ENCODE measurements around the gene LAPTM5.

The LAPTM5 gene

DNA sequence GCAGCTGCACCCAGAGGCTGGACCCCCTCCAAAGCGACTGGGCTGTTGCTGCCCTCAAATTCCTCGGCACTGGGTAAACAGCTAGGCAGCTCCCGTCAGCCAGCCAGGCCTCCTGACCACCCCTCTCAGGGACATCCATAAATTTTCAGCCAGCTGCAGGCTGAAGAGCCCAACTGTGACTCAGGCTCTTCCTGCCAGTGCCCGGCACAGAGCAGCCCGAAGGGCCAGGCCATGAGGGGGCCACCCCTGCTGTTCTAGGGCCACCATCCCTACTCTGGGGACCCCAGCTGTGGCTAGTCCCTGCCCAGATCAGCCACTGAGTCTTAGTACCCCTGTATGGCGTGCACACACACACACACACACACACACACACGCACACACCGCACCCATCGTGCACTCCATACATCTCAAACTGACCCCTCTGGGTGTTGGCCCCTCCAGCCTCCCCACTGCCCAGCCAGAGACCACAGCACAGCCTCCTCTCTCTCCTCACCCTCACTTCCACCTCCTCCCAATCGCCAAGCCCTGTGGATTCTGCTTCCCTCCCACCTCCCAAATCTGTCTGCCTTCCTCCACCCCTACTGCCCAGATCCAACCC is 6.2 kb upstream of the LAPTM5 start:
- H3K4me3 ChIP-seq (ENCODE audit: low read length): no peak overlapping the region
- H3K36me3 ChIP-seq (ENCODE audit: control insufficient read depth, insufficient read depth, low read length): no peaks in the 10 kb centered on the region
- H3K4me1 ChIP-seq (ENCODE audit: control insufficient read depth, insufficient read depth, low read length): peaks cover 14% of the 10 kb centered on the region
- peak overlapping the region; percentile 76 for H3K27ac ChIP-seq (ENCODE audit: low read depth, low read length)
- no peak overlapping the region for H3K9ac ChIP-seq (ENCODE audit: low read length)
- no peaks in the 10 kb centered on the region for H3K27me3 ChIP-seq (ENCODE audit: control insufficient read depth, insufficient read depth, low read length)

DNA sequence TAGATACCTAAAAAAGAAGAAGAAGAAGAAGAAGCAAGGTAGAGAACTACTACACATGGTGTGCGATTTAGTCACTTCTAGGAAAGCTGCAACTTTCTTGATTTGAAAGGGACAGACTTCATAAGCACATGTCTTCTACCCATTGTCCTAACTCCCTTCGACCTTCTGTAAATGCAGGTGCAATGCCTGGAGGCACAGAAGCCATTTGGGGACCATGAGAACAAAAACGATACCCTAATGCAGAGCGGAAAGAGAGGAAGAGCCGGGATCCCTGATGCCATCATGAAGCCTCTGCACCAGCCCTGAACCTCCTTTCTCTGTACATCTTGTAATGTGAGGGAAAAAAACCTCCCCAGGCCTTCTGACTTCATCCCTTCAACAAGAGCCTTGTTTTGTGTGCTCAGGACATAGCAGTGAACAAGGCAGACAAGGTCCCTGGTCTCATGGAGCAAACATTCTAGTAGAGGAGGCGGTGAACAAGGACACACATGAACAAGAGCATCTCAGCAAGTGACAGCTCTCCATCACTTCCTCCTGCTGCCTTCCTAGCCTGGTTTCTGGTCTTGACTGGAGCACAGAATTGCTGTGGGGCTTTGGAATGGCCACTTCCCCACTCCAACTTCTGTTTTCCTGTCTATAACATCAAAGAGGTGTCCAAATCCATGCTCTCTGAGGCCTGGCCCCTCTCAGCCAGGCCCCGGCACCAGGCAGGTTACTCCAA is 5.5 kb upstream of the LAPTM5 start:
- Histone ChIP-seq H3K27ac (ENCODE audit: low read depth, low read length) (peak overlapping the region; percentile 76), H3K4me3 (ENCODE audit: low read length) (no peak overlapping the region), H3K4me1 (ENCODE audit: control insufficient read depth, insufficient read depth, low read length) (peaks cover 14% of the 10 kb centered on the region), H3K36me3 (ENCODE audit: control insufficient read depth, insufficient read depth, low read length) (no peaks in the 10 kb centered on the region), H3K9ac (ENCODE audit: low read length) (no peak overlapping the region), H3K27me3 (ENCODE audit: control insufficient read depth, insufficient read depth, low read length) (no peaks in the 10 kb centered on the region)

DNA sequence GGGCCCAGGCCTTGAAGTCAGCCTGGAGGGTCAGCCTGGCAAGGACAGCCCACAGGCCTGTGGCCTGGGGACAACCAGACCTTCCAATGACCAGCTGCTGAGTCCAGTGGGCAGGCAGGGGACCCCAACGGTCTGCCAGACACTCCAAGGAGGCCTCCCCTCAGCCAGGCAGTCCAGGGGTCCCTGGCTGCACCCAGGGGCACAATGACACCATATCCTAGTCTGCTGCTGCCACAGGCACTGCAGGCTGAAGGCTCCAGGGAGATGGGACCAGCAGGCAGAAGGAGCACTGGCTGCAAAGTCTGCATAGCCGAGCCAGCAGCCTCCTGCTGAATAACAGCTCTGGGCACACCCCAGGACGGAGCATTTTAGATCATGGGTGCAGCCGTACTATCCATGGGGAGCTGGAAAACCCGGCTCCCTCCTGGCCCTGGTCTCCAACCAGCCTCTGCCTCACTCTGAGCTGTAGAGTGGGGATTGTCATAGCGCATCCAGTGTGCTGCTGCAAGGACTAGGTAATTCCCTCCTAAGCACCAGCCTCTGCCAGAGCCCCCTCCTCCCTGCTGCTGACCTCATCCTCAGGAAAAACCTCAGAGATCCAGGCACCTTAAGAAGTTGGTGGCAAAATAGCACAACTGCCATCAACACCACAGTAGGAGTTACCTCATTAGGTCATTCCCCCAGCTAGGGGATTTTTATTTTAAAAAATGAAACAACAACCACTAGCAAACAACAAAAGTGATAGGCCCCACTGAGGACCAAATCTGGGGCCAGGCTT is 4.8 kb upstream of the LAPTM5 start:
- peaks cover 14% of the 10 kb centered on the region for H3K4me1 ChIP-seq (ENCODE audit: control insufficient read depth, insufficient read depth, low read length)

DNA sequence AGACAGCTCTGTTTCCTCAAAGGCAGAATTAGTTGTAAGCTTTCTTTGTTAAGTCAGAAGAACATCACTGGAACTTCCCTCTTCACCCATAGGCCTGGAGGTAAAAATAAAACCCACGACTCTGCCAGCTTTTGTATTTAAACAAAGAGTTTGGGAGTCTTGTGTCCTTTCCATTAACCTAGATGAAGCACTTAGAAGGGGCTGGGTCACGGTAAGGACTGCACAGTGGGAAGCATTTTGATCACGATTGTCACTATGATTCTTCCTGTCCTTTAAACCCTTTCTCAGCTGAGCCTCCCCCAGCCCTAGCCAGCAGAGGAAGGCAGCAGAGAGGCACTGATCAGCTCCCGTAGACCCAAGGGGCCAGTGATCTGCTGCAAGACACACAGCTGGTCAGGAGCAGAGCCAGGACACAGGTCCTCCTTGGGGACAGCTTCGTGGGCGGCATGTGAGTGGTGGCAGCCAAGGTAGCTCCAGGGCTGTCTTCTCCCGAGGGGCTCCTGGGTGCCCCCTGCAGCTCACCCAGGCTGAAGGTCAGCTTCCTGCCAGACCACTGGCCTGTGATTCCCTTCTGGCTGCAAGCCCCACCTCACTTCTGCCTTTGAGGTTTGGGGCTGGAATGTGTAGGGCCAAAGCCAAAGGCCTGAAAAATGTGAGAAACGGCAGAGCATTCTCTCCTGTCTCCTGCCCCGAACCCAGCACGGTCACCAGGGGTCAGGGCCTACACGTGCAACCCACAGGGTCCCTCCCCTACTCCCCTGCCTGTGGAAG is 4.0 kb upstream of the LAPTM5 start:
- peaks cover 14% of the 10 kb centered on the region for H3K4me1 ChIP-seq (ENCODE audit: control insufficient read depth, insufficient read depth, low read length)
- no peak overlapping the region for H3K27ac ChIP-seq (ENCODE audit: low read depth, low read length)
- no peaks in the 10 kb centered on the region for H3K27me3 ChIP-seq (ENCODE audit: control insufficient read depth, insufficient read depth, low read length)
- no peaks in the 10 kb centered on the region for H3K36me3 ChIP-seq (ENCODE audit: control insufficient read depth, insufficient read depth, low read length)
- H3K9ac ChIP-seq (ENCODE audit: low read length): no peak overlapping the region
- no peak overlapping the region for H3K4me3 ChIP-seq (ENCODE audit: low read length)

More for the DNA sequence above, 4.8 kb upstream of the LAPTM5 start:
- no peak overlapping the region for H3K4me3 ChIP-seq (ENCODE audit: low read length)
- H3K27me3 ChIP-seq (ENCODE audit: control insufficient read depth, insufficient read depth, low read length): no peaks in the 10 kb centered on the region
- no peaks in the 10 kb centered on the region for H3K36me3 ChIP-seq (ENCODE audit: control insufficient read depth, insufficient read depth, low read length)
- no peak overlapping the region for H3K9ac ChIP-seq (ENCODE audit: low read length)
- no peak overlapping the region for H3K27ac ChIP-seq (ENCODE audit: low read depth, low read length)

DNA sequence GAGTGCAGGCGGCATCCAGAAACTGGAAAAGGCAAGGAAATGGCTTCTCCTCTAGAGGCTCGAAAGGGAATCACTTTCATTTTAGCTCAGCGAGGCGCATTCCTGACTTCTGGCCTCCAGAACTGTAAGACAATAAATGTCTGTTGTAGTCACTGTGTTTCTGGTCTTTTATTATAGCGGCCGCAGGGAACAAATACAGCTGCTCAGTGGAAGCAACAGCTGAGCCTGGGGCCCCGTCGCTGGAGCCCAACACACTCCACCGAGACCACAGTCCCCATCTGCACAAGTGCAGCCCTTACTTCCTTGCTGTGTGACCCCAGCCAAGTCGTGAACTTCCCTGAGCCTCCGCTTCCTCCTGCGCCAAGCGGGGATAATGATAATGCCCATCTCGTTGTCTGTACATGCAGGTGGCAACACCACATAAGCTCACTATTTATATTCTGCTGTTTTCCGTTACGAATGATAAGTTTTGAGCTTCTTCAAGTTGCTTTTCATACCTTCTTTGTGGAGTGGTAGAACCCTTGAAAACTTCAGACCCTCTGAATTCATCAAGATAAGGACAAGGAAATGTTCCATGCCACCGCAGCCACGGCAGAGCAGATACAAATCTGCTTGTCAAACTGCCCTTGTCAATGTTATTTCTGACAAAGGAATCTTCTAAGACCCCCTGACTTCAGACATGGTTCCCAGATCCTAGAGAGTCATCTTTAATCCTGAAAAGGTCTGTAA is 3.2 kb upstream of the LAPTM5 start:
- H3K27ac ChIP-seq (ENCODE audit: low read depth, low read length): no peak overlapping the region
- no peak overlapping the region for H3K4me3 ChIP-seq (ENCODE audit: low read length)
- peaks cover 14% of the 10 kb centered on the region for H3K4me1 ChIP-seq (ENCODE audit: control insufficient read depth, insufficient read depth, low read length)
- H3K27me3 ChIP-seq (ENCODE audit: control insufficient read depth, insufficient read depth, low read length): no peaks in the 10 kb centered on the region
- H3K36me3 ChIP-seq (ENCODE audit: control insufficient read depth, insufficient read depth, low read length): no peaks in the 10 kb centered on the region
- no peak overlapping the region for H3K9ac ChIP-seq (ENCODE audit: low read length)

DNA sequence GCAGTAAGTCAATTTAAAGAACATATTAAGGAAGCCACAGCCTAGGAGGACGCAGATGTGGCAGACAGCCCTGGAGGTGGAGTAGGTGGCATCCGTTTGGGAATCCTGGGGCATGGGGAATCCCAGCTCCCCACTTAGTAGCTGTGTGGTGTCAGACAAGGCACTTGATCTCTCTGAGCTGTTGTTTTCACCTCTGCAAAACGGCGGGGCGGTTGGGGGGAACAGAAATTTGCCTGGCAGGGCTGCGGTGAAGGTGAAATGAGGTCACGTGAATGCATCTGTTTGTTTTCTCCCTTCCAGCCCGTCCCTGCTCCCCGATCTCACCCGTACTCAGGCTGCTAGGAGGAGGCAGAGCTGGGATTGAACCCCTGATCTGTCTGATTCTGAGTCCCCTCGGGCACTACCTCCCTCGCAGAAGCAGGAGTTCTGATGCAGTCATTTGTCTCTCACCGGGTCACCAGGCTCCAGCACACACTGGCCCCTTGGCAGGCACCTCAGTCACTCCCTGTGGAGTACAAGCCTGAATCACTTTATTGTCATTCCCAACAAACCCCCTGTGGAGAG is 2.2 kb upstream of the LAPTM5 start:
- Histone ChIP-seq H3K4me1 (ENCODE audit: control insufficient read depth, insufficient read depth, low read length) (peaks cover 14% of the 10 kb centered on the region), H3K27me3 (ENCODE audit: control insufficient read depth, insufficient read depth, low read length) (no peaks in the 10 kb centered on the region), H3K27ac (ENCODE audit: low read depth, low read length) (no peak overlapping the region), H3K4me3 (ENCODE audit: low read length) (no peak overlapping the region), H3K36me3 (ENCODE audit: control insufficient read depth, insufficient read depth, low read length) (no peaks in the 10 kb centered on the region), H3K9ac (ENCODE audit: low read length) (no peak overlapping the region)

DNA sequence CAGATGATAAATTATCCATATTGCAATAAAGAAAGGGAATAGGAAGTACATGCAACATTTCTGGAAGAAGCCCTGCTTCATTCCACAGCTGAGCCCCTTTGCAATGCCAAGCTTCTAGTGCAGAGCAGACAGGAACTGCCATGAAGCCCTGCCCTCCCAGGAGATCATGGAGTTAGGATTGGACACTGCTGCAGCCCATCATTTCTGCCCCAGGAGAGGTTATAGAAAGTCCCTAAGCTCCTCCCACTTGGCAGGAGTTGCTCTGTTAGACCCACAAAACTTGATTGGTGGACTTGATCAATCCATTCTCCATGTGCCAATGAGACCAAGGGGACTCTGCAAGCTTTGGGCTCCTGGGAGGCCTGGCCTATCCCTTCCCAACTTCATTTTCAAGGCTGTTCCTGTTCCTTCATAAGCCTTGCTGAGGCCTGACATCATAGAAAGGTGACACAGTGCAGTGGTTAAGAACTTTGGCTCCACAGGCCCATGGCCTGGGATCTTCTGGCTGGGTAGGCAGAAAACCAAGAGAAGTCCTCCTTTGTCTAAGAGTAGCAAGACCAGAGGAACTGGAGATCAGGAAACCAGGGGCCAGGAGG is 1.3 kb upstream of the LAPTM5 start:
- Histone ChIP-seq H3K36me3 (ENCODE audit: control insufficient read depth, insufficient read depth, low read length) (no peaks in the 10 kb centered on the region), H3K4me3 (ENCODE audit: low read length) (no peak overlapping the region), H3K27me3 (ENCODE audit: control insufficient read depth, insufficient read depth, low read length) (no peaks in the 10 kb centered on the region), H3K9ac (ENCODE audit: low read length) (no peak overlapping the region), H3K4me1 (ENCODE audit: control insufficient read depth, insufficient read depth, low read length) (peaks cover 10% of the 10 kb centered on the region), H3K27ac (ENCODE audit: low read depth, low read length) (no peak overlapping the region)

DNA sequence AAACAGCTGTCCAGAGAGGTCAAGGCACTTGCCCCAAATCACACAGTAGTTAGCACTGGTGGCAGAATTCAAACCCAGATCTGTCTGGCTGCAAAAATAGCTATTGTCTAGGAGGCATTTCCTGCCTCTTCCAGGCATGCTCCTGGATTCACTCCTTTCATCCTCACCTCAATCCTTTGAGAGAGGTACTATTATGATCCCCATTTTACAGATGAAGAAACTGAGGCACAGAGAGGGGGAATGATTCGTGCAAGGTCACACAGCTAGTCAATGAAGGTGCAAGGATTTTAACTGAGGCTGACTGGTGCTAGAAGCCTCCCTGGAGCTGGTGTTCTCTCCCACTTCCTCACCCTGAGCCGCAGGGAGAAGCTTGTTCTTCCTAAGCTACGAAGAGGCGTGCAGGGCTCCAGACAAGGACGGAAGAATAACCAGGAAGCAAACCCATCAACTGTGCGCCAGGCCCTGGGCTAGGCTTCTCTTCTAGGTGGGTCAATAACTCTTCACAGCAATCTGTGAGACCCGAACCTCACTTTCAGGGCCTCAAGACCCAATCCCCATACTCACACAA is 631 bp upstream of the LAPTM5 start:
- H3K27ac ChIP-seq (ENCODE audit: low read depth, low read length): no peak overlapping the region
- H3K4me3 ChIP-seq (ENCODE audit: low read length): no peak overlapping the region
- H3K27me3 ChIP-seq (ENCODE audit: control insufficient read depth, insufficient read depth, low read length): no peaks in the 10 kb centered on the region
- H3K9ac ChIP-seq (ENCODE audit: low read length): peak overlapping the region; percentile 21
- peaks cover 3% of the 10 kb centered on the region for H3K4me1 ChIP-seq (ENCODE audit: control insufficient read depth, insufficient read depth, low read length)
- H3K36me3 ChIP-seq (ENCODE audit: control insufficient read depth, insufficient read depth, low read length): no peaks in the 10 kb centered on the region

DNA sequence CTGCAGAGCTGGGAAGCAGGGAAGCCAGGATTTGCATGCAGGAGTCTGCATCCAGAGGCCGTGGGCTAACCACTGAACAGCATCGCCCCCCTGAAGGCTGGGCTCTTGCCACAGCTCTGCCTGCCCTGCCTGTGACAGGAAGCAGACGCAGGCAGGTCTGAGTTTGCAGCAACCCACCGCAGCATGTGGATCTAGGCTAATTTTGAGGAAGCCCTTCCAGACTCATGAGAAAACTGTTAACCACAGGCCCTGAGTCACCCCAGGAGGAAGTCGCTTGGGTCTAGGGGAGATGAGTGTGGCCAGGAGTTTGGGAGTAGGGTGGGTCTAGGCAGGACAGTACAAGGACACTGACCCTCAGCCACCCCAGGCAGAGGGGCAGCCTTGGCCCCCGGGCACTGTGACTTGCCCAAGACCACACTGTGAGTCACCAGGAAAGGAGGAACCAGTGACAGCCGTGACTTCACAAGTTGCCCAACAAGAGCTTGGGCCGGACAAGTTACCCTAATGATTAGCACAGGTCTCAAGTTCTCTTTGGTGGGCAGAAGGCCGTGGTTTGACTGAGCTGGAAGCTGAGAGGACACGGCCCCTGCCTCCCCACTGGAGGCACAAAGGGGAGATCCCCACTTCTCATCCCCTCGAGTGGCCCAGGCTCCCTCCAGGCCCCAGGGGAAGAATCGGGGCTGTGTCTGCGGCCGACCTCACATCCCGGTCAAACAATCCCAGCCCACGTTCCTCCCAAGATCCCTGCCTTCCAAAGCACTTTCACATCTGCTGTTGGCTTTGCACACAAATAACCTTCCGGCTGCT is 826 bp downstream of the LAPTM5 start:
- H3K27me3 ChIP-seq (ENCODE audit: control insufficient read depth, insufficient read depth, low read length): no peaks in the 10 kb centered on the region
- H3K9ac ChIP-seq (ENCODE audit: low read length): peak overlapping the region; percentile 57
- H3K36me3 ChIP-seq (ENCODE audit: control insufficient read depth, insufficient read depth, low read length): no peaks in the 10 kb centered on the region
- peaks cover under 1% of the 10 kb centered on the region for H3K4me1 ChIP-seq (ENCODE audit: control insufficient read depth, insufficient read depth, low read length)
- peak overlapping the region; percentile 51 for H3K4me3 ChIP-seq (ENCODE audit: low read length)
- H3K27ac ChIP-seq (ENCODE audit: low read depth, low read length): peak overlapping the region; percentile 54

DNA sequence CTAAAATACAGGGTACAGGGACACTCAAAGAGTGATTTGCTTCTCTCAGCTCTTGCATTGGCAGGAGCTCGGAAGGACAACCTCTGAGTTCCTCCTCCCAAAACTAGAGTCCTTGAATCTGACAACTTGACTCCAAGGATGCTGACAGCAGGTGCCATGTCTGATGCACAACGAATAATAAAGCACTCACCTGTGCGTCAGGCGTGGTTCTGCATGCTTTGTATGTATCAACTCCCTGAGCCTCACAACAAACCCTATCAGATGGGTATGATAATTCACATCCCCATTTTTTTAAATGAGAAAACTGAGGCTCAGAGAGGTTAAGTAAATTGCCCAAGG is 1.4 kb downstream of the LAPTM5 start:
- H3K4me1 ChIP-seq (ENCODE audit: control insufficient read depth, insufficient read depth, low read length): no peaks in the 10 kb centered on the region
- H3K9ac ChIP-seq (ENCODE audit: low read length): no peak overlapping the region
- H3K4me3 ChIP-seq (ENCODE audit: low read length): peak overlapping the region; percentile 45
- H3K27ac ChIP-seq (ENCODE audit: low read depth, low read length): no peak overlapping the region
- H3K27me3 ChIP-seq (ENCODE audit: control insufficient read depth, insufficient read depth, low read length): no peaks in the 10 kb centered on the region
- no peaks in the 10 kb centered on the region for H3K36me3 ChIP-seq (ENCODE audit: control insufficient read depth, insufficient read depth, low read length)

Data from rectal smooth muscle tissue (tissue), 1 donor.